ENCODE measurements around the gene PTPRE.

GRCh38 chr10:127939786-127940330, 33.0 kb downstream of the PTPRE start:
- no peak for TF ChIP-seq EP300 (IDR thresholded peaks at IDR 0.05)
- TF ChIP-seq POLR2A (IDR thresholded peaks at IDR 0.05), result no peak
